Spleen (tissue), 7 donors: ENCODE data around the gene GOLIM4.

ENCODE experiments used
- POLR2AphosphoS5 ChIP-seq, 3 donors: sonication (generic); formaldehyde crosslinking; IDR thresholded peaks; one replicate each; pipeline ENCODE4 v1.5.1; 2017; ENCODE audit warnings: antibody characterized with exemption in 3 of 3
- TF ChIP-seq, protein P1 (sequence below), 11 experiments: fragments of 200-600 bp in 7 of 11; fragments of 450-650 bp in 4 of 11; sonication (generic) in 4 of 11; IDR thresholded peaks in 8 of 11; conservative IDR thresholded peaks in 3 of 11; 1 replicate in 7 of 11; 2 replicates in 4 of 11; pipeline versions ENCODE4 v1.4.0 to v1.8.0; 2016 to 2021; ENCODE audit warnings: antibody characterized with exemption in 11 of 11, inconsistent platforms in 4 of 11, mild to moderate bottlenecking in 1 of 11
- donor health status: DM: no; HTN: no; CAD: no; lungs with moderate emphysema.
- donor health status: DM: no; HTN: no; CAD: no.
- donor health status: DM: no; HTN: no; CAD: no.

DNA sequence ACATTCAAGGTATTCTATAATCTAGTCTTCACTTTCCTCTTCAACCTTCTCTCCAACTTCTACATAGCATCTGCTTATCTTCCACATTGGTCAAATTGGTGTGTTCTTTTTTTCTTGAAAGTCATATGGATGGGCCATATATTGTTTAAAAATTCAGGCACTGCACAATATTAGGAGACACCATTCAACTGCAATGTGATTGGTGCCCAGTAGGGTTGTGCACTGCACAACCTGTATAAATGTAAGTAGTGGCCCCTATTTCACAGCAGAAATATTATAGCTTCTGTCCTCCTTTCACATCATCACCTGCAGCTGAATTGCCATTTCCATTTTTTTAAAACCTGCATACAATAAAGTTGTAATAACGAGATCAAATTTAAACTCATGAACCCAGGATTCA, 18.1 kb upstream of the GOLIM4 start:
- TF ChIP-seq, protein P1, sequence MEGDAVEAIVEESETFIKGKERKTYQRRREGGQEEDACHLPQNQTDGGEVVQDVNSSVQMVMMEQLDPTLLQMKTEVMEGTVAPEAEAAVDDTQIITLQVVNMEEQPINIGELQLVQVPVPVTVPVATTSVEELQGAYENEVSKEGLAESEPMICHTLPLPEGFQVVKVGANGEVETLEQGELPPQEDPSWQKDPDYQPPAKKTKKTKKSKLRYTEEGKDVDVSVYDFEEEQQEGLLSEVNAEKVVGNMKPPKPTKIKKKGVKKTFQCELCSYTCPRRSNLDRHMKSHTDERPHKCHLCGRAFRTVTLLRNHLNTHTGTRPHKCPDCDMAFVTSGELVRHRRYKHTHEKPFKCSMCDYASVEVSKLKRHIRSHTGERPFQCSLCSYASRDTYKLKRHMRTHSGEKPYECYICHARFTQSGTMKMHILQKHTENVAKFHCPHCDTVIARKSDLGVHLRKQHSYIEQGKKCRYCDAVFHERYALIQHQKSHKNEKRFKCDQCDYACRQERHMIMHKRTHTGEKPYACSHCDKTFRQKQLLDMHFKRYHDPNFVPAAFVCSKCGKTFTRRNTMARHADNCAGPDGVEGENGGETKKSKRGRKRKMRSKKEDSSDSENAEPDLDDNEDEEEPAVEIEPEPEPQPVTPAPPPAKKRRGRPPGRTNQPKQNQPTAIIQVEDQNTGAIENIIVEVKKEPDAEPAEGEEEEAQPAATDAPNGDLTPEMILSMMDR (IDR thresholded peaks at IDR 0.05 in 8 of 11, conservative IDR thresholded peaks at IDR 0.05 in 3 of 11) = no peak
- TF ChIP-seq POLR2AphosphoS5 (IDR thresholded peaks at IDR 0.05) = no peak
